GM19099 (cell line): Measurements from ENCODE around the gene GPN2.

Experiments
- POLR2A ChIP-seq: IDR thresholded peaks from 3 replicates; pipeline ENCODE4 v1.6.1; 2011; ENCODE audit warnings: low read depth; ENCODE audit not compliant: insufficient read length; ENCODE audit errors: extremely low read depth

Gene GPN2

DNA sequence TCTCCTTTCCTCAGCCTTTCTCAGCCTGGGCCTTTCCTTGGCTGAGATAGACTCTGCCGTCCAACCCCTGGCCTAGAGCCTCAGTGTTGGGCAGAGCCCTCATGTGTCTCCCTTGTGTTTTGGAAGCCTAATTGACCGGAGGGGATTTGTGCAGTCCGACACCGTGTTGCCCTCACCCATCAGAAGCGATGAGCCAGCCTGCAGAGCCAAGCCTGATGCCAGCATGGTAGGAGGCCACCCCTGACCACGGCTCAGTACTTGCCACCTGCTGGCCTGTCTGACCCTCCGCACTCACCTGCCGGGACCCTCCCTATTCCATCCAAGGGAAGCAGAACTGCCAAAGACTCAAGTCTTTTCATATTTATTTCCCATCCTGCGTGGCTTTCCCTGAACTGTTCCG is 36.5 kb downstream of the GPN2 start:
- no peak for TF ChIP-seq POLR2A

GRCh38 chr1:26853156-26853555 is 36.9 kb downstream of the GPN2 start:
- TF ChIP-seq POLR2A = no peak

GRCh38 chr1:26852701-26853100 is 37.4 kb downstream of the GPN2 start:
- no peak for TF ChIP-seq POLR2A

DNA sequence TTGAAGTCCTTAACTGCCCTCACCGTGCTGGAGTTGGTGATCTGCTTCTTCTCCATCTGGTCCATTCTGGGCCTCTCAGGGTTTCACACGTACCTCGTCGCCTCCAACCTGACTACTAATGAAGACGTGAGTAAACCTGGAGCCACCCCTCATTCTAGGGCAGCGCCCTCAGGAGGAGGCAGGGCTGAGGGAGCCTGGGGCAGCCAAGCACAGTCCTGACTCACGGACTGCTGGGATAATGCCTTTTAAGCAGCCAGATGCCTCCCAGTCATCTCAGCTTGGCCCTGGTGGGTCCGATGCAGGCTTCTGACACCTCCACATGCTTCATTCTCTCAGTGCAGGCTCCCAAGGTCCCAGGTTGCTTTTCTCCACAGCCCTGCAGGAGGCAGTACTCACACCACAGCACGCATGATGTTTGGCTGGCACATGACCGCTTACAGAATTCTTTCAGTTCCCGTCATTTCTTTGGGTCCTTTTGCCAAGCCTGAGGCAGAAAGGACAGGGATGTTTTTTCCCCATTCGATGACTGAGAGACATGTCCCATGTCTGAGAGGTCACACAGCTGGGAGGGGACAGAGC is 38.9 kb downstream of the GPN2 start:
- no peak for TF ChIP-seq POLR2A

DNA sequence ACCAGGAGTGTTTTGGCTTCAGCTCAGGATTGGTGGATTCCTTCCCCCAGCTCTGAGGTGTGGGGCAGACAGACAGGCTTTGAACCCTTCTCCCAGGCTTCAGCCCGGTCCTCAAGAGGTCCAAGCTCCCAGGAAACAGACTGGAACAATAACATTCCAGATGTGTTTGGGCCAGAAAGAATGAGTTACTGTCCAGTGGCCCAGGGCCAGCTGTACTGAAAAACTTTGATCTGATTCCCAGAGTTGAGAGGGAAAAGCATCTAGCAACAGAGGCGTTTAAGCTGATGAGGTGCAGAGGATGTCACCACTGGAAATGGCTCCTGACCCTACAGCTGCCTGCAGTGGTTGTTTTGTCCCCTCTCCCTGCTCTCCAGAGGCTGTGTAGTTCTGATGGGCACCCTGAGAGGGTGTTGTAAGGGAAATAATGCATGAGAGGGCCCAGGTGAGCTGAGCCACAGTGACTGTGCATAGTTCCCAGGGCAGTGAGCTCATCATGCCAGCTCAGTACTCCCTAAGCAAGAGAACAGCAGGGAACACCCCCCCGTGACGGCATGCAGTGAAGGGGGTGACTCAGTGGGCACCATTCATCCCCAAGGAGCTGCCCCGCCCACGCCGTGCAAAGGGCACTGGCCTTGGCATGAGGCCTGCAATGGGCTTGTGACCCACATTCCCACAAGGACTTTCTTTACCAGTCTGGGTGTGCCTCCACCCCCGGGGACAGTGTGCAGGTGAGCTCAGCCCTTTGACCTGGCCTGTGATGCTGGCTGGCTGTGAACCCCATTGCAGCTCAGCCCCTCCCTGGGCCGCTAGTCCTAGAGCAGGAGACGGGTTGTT is 40.9 kb downstream of the GPN2 start:
- TF ChIP-seq POLR2A = no peak

DNA sequence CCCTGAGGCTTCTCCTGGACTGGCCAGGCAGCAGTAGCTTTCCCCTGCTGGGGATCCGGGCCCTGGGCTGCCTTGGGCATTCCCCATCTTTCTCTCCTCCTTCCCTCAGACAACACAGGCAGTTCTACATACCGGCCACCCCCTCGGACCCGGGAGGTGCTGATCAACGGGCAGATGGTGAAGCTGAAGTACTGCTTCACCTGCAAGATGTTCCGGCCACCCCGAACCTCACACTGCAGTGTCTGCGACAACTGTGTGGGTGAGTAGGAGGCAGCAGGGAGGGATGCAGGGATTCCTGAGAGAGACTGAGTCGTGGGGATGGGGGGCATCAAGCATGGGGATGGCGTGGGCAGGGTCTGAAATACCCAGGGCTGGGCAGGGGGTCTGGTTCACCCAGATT is 41.6 kb downstream of the GPN2 start:
- TF ChIP-seq POLR2A = no peak

DNA sequence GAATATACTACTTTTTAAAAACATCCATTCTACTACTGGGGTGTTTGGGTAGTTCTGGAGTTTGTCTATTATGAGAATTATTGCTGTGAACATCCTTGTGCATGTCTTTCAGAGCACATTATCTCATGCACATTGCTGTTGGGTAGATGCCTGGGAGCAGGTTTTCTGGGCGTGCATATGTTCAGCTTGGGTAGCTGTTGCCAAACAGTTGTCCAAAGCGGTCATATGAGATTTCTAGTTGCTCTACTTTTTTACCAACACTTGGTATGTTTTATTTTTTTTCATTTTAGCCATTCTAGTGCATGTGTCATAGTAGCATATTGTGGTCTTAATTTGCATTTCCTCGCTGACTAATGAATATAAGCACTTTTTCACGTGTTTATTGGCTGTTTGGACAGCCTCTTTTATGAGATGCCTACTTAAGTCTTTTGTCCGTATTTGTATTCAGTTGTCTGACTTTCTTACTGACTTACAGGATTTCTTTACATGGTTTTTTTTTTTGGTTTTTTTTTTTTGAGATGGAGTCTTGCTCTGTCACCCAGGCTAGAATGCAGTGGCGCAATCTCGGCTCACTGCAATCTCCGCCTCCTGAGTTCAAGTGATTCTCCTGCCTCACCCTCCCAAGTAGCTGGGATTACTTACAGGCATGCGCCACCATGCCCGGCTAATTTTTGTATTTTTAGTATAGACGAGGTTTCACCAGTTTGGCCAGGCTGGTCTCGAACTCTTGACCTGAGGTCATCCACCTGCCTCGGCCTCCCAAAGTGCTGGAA is 45.5 kb downstream of the GPN2 start:
- TF ChIP-seq POLR2A = no peak

- no peak for TF ChIP-seq POLR2A
These were observed 50.3 kb downstream of the GPN2 start for GRCh38 chr1:26839779-26840178.

DNA sequence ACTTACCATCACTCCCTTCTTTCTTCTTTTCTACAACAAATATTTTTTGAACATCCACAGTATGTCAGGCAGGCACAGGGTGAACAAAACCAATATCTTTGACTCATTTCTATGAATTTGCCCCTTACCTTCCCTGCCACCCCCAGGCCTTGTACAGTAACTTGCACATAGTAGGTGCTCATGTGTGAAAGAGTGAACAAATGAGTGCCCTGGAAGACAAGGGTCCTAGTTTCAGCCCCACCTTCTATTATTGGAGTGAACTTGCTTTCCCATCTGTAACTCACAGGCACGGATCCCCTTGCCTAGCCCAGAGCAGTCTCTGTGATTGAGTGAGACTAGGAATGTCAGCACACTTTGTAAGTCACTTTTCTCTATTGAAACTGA is 50.8 kb downstream of the GPN2 start:
- TF ChIP-seq POLR2A = no peak

GRCh38 chr1:26838474-26839338 is 51.4 kb downstream of the GPN2 start:
- peak; percentile 25 for TF ChIP-seq POLR2A

DNA sequence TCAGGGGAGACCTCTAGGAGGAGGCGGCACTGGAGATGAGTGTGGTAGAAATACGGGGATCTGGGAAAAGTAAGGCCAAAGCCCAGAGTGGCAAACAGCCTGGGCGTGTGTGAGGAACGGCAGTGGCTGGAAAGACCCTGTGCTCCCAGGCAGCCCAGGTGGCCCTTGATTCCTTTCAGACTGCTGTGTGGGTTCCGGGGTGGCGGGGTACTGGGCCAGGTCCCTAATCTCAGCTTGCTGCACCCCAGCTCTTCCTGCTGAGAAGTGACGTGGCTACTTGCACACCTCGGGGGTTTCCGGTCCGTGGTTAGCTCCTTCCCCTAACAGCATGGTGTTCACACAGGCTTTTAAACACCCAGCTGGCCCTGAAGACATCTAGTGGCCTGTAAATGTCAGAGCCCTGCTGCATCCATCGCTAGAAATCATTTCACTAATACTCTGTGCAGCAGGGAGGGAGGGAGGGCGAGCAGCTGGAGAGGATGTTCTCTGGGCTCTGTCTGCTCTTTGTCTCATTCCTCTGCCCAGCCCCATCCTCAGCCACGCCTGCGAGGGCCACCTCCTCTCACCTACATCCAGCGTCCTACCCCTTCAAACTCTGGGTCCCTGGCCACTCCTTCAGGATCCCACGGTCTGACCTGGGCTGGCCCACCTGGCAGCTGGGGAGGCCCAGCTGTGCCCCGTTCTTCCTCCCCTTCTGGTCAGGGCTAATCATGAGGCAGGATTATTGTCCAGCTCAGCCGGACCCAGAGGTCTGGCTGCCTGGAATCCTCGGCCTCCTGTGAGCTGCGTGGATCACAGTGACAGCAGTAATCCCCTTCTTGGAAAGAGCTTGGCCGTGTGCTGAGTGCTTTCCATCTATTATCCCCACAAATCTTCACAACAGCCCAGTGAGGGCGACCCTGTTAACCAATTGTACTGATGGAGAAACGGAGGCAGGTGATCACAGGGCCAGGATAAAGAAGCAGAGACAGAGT is 56.4 kb downstream of the GPN2 start:
- TF ChIP-seq POLR2A = peak; percentile 72

- TF ChIP-seq POLR2A = no peak
These were observed 57.7 kb downstream of the GPN2 start for GRCh38 chr1:26832249-26832960.
